HepG2 (cell line): ENCODE measurements around the gene CTNNA3. TPM values are rescaled to one million over a fixed set of nuclear protein-coding genes. Genes with fewer than 3 reads are reported as not detected.
"Not testable (repeated sequence)": the region's sequence is repeated elsewhere in the genome, so short reads cannot be mapped to it uniquely, and the experiment has no call there.

Experiments
- ATAC-seq: fragments of 200-7000 bp; cut with Tn5 transposase; 3 replicates; pipeline ENCODE4 v1.9.1; 2020; ENCODE audit warnings: mild to moderate bottlenecking, moderate library complexity
- BruUV-seq: library from RNA; stranded (reverse); fragments of 400-500 nt; replicated peaks from 2 replicates; lab custom pipeline; 2021; lab: Mats Ljungman, UMichigan
- CTCF ChIA-PET: fragments of 300-600 bp; formaldehyde crosslinking; extraction: SDS; loops from one replicate; lab custom pipeline; 2021; ENCODE audit warnings: low total read pairs, inconsistent platforms, low intra/inter-chr PET ratio; lab: Yijun Ruan, JAX
- POLR2A ChIA-PET: fragments of 350-600 bp; sonication (Branson Sonifier 250); formaldehyde crosslinking; loops from one replicate; lab custom pipeline; 2020; ENCODE audit warnings: antibody characterized with exemption, inconsistent platforms; lab: Yijun Ruan, JAX
- DNase-seq: peaks from one replicate; pipeline ENCODE4 v3.0.0-alpha.2; 2015; ENCODE audit warnings: low spot score
- FAIRE-seq: peaks from 3 replicates; lab custom pipeline; 2011; peaks lifted over from hg19 to GRCh38; lab: Jason Lieb, UNC
- H2AFZ ChIP-seq: one replicate; pipeline ENCODE4 v1.6.1; 2011; ENCODE audit warnings: low read length, inconsistent platforms
- H3K27ac ChIP-seq: fragments of 300-600 bp; 3 replicates; pipeline ENCODE4 v1.8.0; 2011; ENCODE audit warnings: mixed run types, mild to moderate bottlenecking, mixed read lengths, low read length, inconsistent platforms; ENCODE audit not compliant: insufficient read depth; ENCODE audit errors: extremely low read length
- H3K27me3 ChIP-seq, 2 experiments: fragments of 200-600 bp in 1 of 2; 2 replicates in 1 of 2; 3 replicates in 1 of 2; pipeline versions ENCODE4 v1.6.0 to v1.8.0; 2011; ENCODE audit warnings: low read length in 2 of 2, mild to moderate bottlenecking in 2 of 2, moderate library complexity in 2 of 2, inconsistent platforms in 1 of 2; ENCODE audit not compliant: insufficient read depth in 2 of 2, control insufficient read depth in 1 of 2
- H3K36me3 ChIP-seq, 2 experiments: fragments of 200-600 bp in 1 of 2; replicated peaks in 1 of 2; 2 replicates in 1 of 2; 3 replicates in 1 of 2; pipeline versions ENCODE4 v1.5.1 to v1.8.0; 2011; ENCODE audit warnings: low read length in 2 of 2, inconsistent platforms in 1 of 2; ENCODE audit not compliant: insufficient read depth in 2 of 2, control insufficient read depth in 1 of 2
- H3K4me1 ChIP-seq: 2 replicates; pipeline ENCODE4 v1.5.1; 2012; ENCODE audit warnings: low read length, inconsistent platforms; ENCODE audit not compliant: insufficient read depth
- H3K4me2 ChIP-seq: 2 replicates; pipeline ENCODE4 v1.6.0; 2011; ENCODE audit warnings: low read depth, low read length, inconsistent platforms
- H3K4me3 ChIP-seq, 3 experiments: fragments of 200-600 bp in 1 of 3; sonication (generic), shearing (Covaris generic) in 1 of 3; replicated peaks in 1 of 3; 2 replicates each; pipeline ENCODE4 v1.5.1; 2011 to 2016; ENCODE audit warnings: low read length in 3 of 3, inconsistent platforms in 2 of 3, low read depth in 2 of 3, mild to moderate bottlenecking in 2 of 3, control low read depth in 1 of 3, mixed read lengths in 1 of 3; ENCODE audit not compliant: insufficient read depth in 1 of 3
- H3K79me2 ChIP-seq: one replicate; pipeline ENCODE4 v1.6.1; 2011; ENCODE audit warnings: low read length, inconsistent platforms; ENCODE audit not compliant: insufficient read depth
- H3K9ac ChIP-seq: 2 replicates; pipeline ENCODE4 v1.6.0; 2011; ENCODE audit warnings: mild to moderate bottlenecking, low read depth, low read length, inconsistent platforms; ENCODE audit not compliant: insufficient read depth
- H3K9me3 ChIP-seq: 2 replicates; pipeline ENCODE4 v1.5.1; 2012; ENCODE audit warnings: mild to moderate bottlenecking, low read length
- H4K20me1 ChIP-seq: 2 replicates; pipeline ENCODE4 v1.6.0; 2011; ENCODE audit warnings: inconsistent platforms, mild to moderate bottlenecking, low read length, moderate library complexity; ENCODE audit not compliant: insufficient read depth
- MAFF ChIP-seq: IDR thresholded peaks from 2 replicates; pipeline ENCODE4 v1.6.1; 2011; ENCODE audit warnings: low read depth, low read length, improper control_type of control experiment
- MAFK ChIP-seq, 2 experiments: IDR thresholded peaks in 1 of 2; conservative IDR thresholded peaks in 1 of 2; 2 replicates each; pipeline ENCODE4 v1.6.1; 2011; ENCODE audit warnings: improper control_type of control experiment in 2 of 2, low read length in 2 of 2
- WGBS: methylation state at CpG from one replicate; pipeline ENCODE4 v1.1.6; 2017; ENCODE audit warnings: low lambda C conversion rate; 5-methylcytosine and 5-hydroxymethylcytosine counted together
- in situ Hi-C: cut with HindIII; loops from 2 replicates; pipeline ENCODE4 v1.10.0; 2017; ENCODE audit warnings: low pct_unique_long_range_greater_than_20kb; ENCODE audit not compliant: extremely low pct_ligation_motif_present
- intact Hi-C: fragments of 100-400 bp; cut with micrococcal nuclease; formaldehyde crosslinking; loops from one replicate; pipeline ENCODE4 v1.10.0; 2022; ENCODE audit not compliant: unreplicated experiment
- polyA plus RNA-seq, 8 experiments: library from polyadenylated mRNA; depleted of rRNA in 3 of 8; stranded (reverse) in 7 of 8; unstranded in 1 of 8; fragments of >200 nt; fragmentation: Illumina TruSeq in 4 of 8; extraction: Trizol in 4 of 8; gene quantifications; 2 replicates each; pipeline versions ENCODE4 v1.2.1 to v1.2.3, GENCODE V29; 2011 to 2016; ENCODE audit warnings: low read depth in 4 of 8, missing spikeins in 1 of 8, mixed read lengths in 1 of 8; ENCODE audit not compliant: insufficient read depth in 1 of 8
- total RNA-seq, 5 experiments: library from RNA; depleted of rRNA; stranded (reverse); fragments of >200 nt; fragmentation: Illumina TruSeq; extraction: Trizol; gene quantifications; 2 replicates each; pipeline ENCODE4 v1.2.3, GENCODE V29; 2016; ENCODE audit warnings: low read depth in 1 of 5

Gene CTNNA3
- total and polyA plus RNA-seq, 2 of the 13 experiments (the other 11 are each of a cell fraction or from before 2014, with no cell fraction given) = not detected

- H3K79me2 ChIP-seq, CTCF ChIA-PET, H3K9me3 ChIP-seq, POLR2A ChIA-PET, H2AFZ ChIP-seq, ATAC-seq, intact Hi-C loops, H3K9ac ChIP-seq, H3K27me3 ChIP-seq, H3K4me3 ChIP-seq, H3K27ac ChIP-seq, H3K4me2 ChIP-seq, in situ Hi-C loops, H3K36me3 ChIP-seq, H4K20me1 ChIP-seq, FAIRE-seq, H3K4me1 ChIP-seq, BruUV-seq, DNase-seq: not testable (repeated sequence)
- 13% methylated on average over 3 of the region's 25 CpGs for WGBS
Measured at GRCh38 chr10:67691861-67692260, 4.1 kb downstream of the CTNNA3 start.

- H3K27ac ChIP-seq, ATAC-seq, CTCF ChIA-PET, H4K20me1 ChIP-seq, H3K79me2 ChIP-seq, intact Hi-C loops, FAIRE-seq, H3K4me2 ChIP-seq, POLR2A ChIA-PET, H3K4me1 ChIP-seq, H3K27me3 ChIP-seq, H2AFZ ChIP-seq, H3K9me3 ChIP-seq, H3K36me3 ChIP-seq, H3K4me3 ChIP-seq, H3K9ac ChIP-seq, DNase-seq, in situ Hi-C loops, BruUV-seq: not testable (repeated sequence)
- WGBS = 70% methylated on average over 7 of the region's 7 CpGs
Measured at GRCh38 chr10:67690540-67690939, 5.5 kb downstream of the CTNNA3 start.

DNA sequence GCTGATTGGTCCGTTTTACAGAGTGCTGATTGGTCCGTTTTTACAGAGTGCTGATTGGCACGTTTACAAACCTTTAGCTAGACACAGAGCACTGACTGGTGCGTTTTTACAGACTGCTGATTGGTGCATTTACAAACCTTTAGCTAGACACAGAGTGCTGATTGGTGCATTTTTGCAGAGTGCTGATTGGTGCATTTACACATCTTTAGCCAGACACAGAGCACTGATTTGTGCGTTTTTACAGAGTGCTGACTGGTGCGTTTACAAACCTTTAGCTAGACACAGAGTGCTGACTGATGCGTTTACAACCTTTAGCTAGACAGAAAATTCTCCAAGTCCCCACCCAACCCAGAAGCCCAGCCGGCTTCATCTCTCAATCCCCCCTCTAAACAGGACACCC lies 11.9 kb downstream of the CTNNA3 start:
- FAIRE-seq, H3K4me2 ChIP-seq, H3K79me2 ChIP-seq, H3K27ac ChIP-seq, H2AFZ ChIP-seq, DNase-seq, BruUV-seq, ATAC-seq, POLR2A ChIA-PET, H3K9ac ChIP-seq, intact Hi-C loops, H3K4me3 ChIP-seq, in situ Hi-C loops, H3K36me3 ChIP-seq, H3K4me1 ChIP-seq, H4K20me1 ChIP-seq, CTCF ChIA-PET, H3K27me3 ChIP-seq: not testable (repeated sequence)
- TF ChIP-seq MAFK (conservative IDR thresholded peaks at IDR 0.05 in 1 of 2, IDR thresholded peaks at IDR 0.05 in 1 of 2; ENCODE audit: low read length in 2 of 2) (peak; percentile 5 to 62; a peak in 3 of 4 replicates), MAFF (peak; percentile 46; the same call in 1 of the 2 replicates)
- H3K9me3 ChIP-seq = peaks cover 22% of the 10 kb centered on the region
- 47% methylated on average over 8 of the region's 8 CpGs for WGBS
